C4-2B (cell line): ENCODE measurements around the gene UBL4B.

ENCODE experiments used
- CTCF ChIP-seq: fragments of 450-650 bp; conservative IDR thresholded peaks from 2 replicates; pipeline ENCODE4 v1.5.1; 2017; ENCODE audit warnings: mild to moderate bottlenecking
- ZFX ChIP-seq: fragments of 450-650 bp; IDR thresholded peaks from 2 replicates; pipeline ENCODE4 v1.6.1; 2017

DNA sequence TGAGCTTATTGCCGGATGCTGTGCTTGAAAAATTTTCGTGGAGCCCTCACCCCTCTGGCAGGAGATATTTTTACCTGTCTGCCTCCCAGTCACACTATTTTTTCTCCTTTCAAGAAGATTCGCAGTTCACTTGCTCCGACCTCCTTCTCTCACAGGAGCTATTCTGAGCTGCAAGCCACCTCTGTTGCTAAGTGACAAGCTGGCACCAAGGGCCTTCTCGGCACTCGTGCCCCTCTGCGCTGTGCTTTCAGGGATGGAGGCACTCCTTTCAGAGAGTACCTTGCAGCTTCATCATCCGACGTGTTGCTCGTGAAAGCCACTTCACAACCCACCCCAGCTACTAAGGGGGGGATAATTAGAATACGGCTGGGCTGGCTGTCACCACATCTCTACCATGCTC is 49.6 kb downstream of the UBL4B start:
- TF ChIP-seq CTCF (no peak), ZFX (no peak)
